ENCODE results near the gene MASTL.

- TF ChIP-seq CTCF (IDR thresholded peaks at IDR 0.05) (no peak), POLR2A (IDR thresholded peaks at IDR 0.05) (no peak)
These were observed 20.8 kb upstream of the MASTL start for GRCh38 chr10:27134371-27134770.

Measured in testis (tissue), 2 donors.